Epithelial cell of proximal tubule (primary cell): ENCODE measurements around the gene RGL1. TPM values are rescaled to one million over a fixed set of nuclear protein-coding genes. Genes with fewer than 3 reads are reported as not detected.
"Not testable (repeated sequence)": the region's sequence is repeated elsewhere in the genome, so short reads cannot be mapped to it uniquely, and the experiment has no call there.

Experiments
- DNase-seq: peaks from one replicate; pipeline ENCODE4 v3.0.0-alpha.2; 2011; ENCODE audit warnings: low read depth
- H3K4me3 ChIP-seq: 2 replicates; pipeline ENCODE4 v1.5.1; 2011; ENCODE audit warnings: low read depth, mild to moderate bottlenecking, low read length
- total RNA-seq: library from RNA; depleted of rRNA; stranded (reverse); fragments of >200 nt; gene quantifications from 2 replicates; pipeline ENCODE4 v1.2.3, GENCODE V29; 2015
- TF ChIP-seq, protein P1 (sequence below): conservative IDR thresholded peaks from 2 replicates; pipeline ENCODE4 v1.5.1; 2012; ENCODE audit warnings: low read depth, mild to moderate bottlenecking, low read length

RGL1 gene
- 1.6 and 2.8 TPM in 2 replicates for total RNA-seq

DNA sequence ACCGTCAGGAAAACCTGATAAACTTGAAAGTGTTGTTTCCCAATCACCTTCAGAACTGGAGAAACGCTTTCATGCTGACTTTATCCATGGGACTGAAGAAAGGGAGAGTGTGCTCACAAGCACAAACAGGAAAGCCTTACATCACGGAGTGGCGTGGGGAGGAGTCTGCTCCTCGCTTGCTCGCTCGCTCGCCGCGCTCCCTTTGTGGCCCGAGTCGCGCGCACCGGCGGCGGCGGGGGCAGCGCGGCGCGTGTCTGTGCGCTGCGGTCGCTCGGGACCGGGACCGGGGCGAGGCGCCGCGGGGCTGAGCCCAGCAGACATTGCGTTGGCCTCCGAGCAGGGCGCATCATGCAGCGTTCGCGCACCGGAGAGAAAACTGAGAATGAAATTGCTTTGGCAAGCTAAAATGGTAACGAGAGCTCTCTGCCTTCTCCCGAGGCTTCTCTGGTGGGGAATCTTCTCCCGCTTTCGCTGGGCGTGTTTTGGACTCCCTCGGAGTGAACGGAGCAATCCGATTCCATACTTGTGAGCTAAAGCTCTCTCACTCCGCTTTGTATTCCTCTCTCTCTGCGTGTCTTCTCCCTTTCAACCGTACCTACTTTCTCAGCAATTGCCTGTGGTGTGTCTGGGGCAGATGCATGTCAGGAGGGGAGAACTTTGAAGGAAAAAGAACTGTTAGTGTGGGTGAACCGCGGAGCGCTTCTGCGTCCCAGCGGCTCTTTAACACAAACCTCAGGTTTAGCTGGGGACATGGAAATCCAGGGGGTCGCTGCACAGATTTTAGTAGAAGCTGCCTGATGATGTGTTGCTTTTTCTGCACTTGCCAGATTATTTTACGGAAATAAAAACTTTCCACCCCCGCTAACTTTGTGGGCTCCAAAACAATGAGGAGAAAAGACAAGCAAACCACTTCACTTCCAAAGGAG, at the start of gene RGL1:
TSS of gene RGL1 (plus strand) at position 205 of the 926 bp plus-strand sequence. CDS start at position 383, 178 bp downstream.
- TF ChIP-seq, protein P1, sequence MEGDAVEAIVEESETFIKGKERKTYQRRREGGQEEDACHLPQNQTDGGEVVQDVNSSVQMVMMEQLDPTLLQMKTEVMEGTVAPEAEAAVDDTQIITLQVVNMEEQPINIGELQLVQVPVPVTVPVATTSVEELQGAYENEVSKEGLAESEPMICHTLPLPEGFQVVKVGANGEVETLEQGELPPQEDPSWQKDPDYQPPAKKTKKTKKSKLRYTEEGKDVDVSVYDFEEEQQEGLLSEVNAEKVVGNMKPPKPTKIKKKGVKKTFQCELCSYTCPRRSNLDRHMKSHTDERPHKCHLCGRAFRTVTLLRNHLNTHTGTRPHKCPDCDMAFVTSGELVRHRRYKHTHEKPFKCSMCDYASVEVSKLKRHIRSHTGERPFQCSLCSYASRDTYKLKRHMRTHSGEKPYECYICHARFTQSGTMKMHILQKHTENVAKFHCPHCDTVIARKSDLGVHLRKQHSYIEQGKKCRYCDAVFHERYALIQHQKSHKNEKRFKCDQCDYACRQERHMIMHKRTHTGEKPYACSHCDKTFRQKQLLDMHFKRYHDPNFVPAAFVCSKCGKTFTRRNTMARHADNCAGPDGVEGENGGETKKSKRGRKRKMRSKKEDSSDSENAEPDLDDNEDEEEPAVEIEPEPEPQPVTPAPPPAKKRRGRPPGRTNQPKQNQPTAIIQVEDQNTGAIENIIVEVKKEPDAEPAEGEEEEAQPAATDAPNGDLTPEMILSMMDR, result no peak
- H3K4me3 ChIP-seq, result peak within 1 kb of the TSS; percentile 75
- no peak for DNase-seq

DNA sequence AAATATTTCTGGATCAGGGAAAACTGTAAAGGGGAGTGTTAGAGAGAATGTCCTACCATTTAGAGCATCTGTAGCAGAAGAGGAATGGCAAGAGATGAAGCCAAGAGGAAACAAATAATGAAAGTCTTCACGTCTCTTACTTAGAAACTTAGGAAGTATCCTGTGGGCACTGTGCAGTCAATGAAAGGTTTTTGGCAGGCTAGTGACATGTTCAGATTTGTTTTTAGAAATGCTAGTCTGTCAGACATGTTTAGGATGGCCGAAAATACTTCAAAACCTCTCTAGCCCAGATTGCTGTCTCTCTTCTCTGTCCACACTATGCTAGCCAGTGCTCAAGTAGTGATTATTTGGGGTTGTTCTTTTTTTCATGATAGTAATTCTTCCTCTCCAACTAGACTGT, 48.6 kb upstream of the RGL1 start:
- TF ChIP-seq, protein P1, result no peak
- no peak overlapping the region for H3K4me3 ChIP-seq
- DNase-seq, result no peak

DNA sequence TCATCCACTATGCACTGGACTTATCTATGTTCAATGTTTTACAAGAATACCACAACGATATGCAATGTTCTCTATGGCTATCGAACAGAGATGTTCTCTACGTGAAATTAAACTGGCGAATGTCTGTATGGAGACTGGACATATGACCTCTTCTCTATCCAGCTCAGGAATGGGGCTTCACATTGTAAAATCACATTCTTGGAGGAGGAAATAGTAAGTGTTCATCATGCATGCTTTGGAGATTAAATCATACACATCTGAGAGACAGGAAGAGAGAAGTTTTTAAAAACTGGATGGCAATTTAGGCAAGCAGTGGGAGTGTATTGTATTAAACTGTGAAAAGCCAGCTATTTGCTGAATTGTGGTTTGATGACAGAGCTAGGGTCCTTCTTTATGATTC, 47.9 kb upstream of the RGL1 start:
- no peak overlapping the region for H3K4me3 ChIP-seq
- TF ChIP-seq, protein P1, result no peak
- DNase-seq, result peak; percentile 33

DNA sequence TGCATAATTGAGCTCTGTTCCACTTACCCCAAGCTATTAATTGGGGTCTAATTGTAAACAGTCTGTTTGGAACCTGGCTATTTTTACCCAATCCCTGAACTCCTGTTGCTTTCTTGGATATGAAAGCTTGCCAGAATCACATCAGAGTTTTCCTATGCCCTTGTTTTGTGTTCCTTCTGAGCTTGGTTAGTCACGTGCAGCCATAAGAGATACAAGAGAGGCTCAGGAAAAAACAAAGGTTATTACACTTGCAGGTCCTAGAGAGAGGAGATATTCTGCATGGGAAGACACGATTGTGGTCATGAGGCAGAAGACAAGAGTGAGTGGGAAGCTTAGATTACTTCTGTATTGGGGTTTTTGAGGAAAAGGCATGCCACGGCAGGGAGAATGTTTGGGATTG, 46.0 kb upstream of the RGL1 start:
- peak; percentile 42 for DNase-seq
- H3K4me3 ChIP-seq, result no peak overlapping the region
- TF ChIP-seq, protein P1, result no peak

DNA sequence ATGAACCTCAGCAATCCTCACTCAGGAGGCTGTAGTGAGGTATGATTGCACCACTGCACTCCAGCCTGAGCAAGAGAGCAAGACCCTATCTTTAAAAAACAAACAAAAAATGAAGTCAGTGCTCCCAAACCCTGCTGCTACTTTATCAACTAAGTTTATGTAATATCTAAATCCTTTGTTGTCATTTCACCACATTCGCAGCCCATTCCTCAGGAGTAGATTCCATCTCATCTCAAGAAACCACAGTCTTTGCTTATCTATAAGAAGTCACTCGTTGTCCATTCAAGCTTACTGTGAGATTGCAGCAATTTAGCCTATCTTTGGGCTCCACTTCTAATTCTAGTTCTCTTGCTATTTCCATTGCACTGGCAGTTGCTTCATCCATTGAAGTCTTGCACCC, 44.3 kb upstream of the RGL1 start:
- DNase-seq, result no peak
- TF ChIP-seq, protein P1, result no peak
- no peak overlapping the region for H3K4me3 ChIP-seq

DNA sequence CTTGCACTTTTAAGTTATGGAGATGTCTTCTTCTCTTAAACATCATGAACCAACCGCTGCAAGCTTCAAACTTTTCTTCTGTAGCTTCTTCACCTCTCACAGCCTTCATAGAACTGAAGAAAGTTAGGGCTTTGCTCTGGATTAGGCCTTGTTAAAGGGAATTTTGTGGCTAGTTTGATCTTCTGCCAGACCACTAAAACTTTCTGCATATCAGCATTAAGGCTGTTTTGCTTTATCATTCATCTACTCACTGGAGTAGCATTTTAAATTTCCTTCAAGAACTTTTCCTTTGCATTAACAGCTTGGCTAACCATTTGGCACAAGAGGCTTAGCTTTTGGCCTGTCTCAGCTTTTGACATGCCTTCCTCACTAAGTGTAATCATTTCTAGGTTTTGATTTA, 43.0 kb upstream of the RGL1 start:
- no peak for DNase-seq
- TF ChIP-seq, protein P1, result no peak

DNA sequence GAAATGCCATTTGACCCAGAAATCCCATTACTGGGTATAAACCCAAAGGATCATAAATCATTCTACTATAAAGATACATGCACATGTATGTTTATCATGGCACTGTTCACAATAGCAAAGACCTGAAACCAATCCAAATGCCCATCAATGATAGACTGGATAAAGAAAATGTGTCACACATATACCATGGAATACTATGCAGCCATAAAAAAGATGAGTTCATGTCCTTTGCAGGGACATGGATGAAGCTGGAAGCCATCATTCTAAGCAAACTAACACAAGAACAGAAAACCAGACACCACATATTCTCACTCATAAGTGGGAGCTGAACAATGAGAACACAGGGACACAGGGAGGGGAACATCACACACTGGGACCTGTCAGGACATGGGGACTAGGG, 42.1 kb upstream of the RGL1 start:
- DNase-seq, H3K4me3 ChIP-seq: not testable (repeated sequence)

More for the DNA sequence above, 43.0 kb upstream of the RGL1 start:
- H3K4me3 ChIP-seq, result no peak overlapping the region
